HEK293 (cell line): Measurements from ENCODE around the gene TM9SF1.

Experiments used
- CTCF ChIA-PET: fragments of 350-600 bp; formaldehyde crosslinking; extraction: SDS; loops from one replicate; lab custom pipeline; 2021; ENCODE audit warnings: antibody characterized with exemption; lab: Yijun Ruan, JAX
- POLR2A ChIA-PET: fragments of 300-600 bp; formaldehyde crosslinking; extraction: SDS; loops from one replicate; lab custom pipeline; 2020; ENCODE audit warnings: antibody characterized with exemption, inconsistent platforms; lab: Yijun Ruan, JAX
- H3K27ac ChIP-seq: fragments of 200-500 bp; sonication (Bioruptor generic); 2 replicates; pipeline ENCODE4 v1.5.1; 2014; ENCODE audit warnings: low read depth, low read length, control low read depth, inconsistent platforms; ENCODE audit errors: extremely low read depth
- H3K36me3 ChIP-seq, 2 experiments: fragments of 200-500 bp in 1 of 2; sonication (Bioruptor generic) in 1 of 2; 1 replicate in 1 of 2; 2 replicates in 1 of 2; pipeline ENCODE4 v1.5.1; 2014 to 2017; ENCODE audit warnings: inconsistent platforms in 2 of 2, low read length in 2 of 2; ENCODE audit not compliant: control insufficient read depth in 2 of 2, insufficient read depth in 1 of 2
- H3K4me1 ChIP-seq: fragments of 200-500 bp; sonication (Bioruptor generic); 2 replicates; pipeline ENCODE4 v1.5.1; 2014; ENCODE audit warnings: mild to moderate bottlenecking, low read length, inconsistent platforms; ENCODE audit not compliant: control insufficient read depth, insufficient read depth
- H3K4me3 ChIP-seq: 2 replicates; pipeline ENCODE4 v1.5.1; 2011; ENCODE audit warnings: low read depth, mild to moderate bottlenecking, control low read depth, low read length, moderate library complexity
- H3K9me3 ChIP-seq: fragments of 200-500 bp; sonication (Bioruptor generic); 2 replicates; pipeline ENCODE4 v1.5.1; 2014; ENCODE audit warnings: low read depth, low read length, inconsistent platforms; ENCODE audit not compliant: control insufficient read depth, insufficient read depth
- FEZF1 ChIP-seq: fragments of 450-650 bp; formaldehyde crosslinking; IDR thresholded peaks from 2 replicates; pipeline ENCODE4 v1.5.1; 2016; ENCODE audit warnings: missing biosample characterization, missing genetic modification characterization
- GLIS2 ChIP-seq: fragments of 450-650 bp; formaldehyde crosslinking; IDR thresholded peaks from 2 replicates; pipeline ENCODE4 v1.5.1; 2016; ENCODE audit warnings: missing biosample characterization, missing genetic modification characterization
- IKZF3 ChIP-seq: fragments of 450-650 bp; IDR thresholded peaks from 2 replicates; pipeline ENCODE4 v1.5.0; 2018; ENCODE audit warnings: missing biosample characterization, mild to moderate bottlenecking, missing genetic modification characterization, moderate library complexity
- KLF1 ChIP-seq: fragments of 450-650 bp; formaldehyde crosslinking; IDR thresholded peaks from 2 replicates; pipeline ENCODE4 v1.5.1; 2016; ENCODE audit warnings: missing biosample characterization, missing genetic modification characterization
- OSR2 ChIP-seq: fragments of 450-650 bp; formaldehyde crosslinking; IDR thresholded peaks from 2 replicates; pipeline ENCODE4 v1.5.1; 2016; ENCODE audit warnings: missing biosample characterization, missing genetic modification characterization
- OVOL3 ChIP-seq: fragments of 450-650 bp; formaldehyde crosslinking; IDR thresholded peaks from 2 replicates; pipeline ENCODE4 v1.5.1; 2016; ENCODE audit warnings: missing biosample characterization, missing genetic modification characterization
- PBX3 ChIP-seq: sonication (generic); formaldehyde crosslinking; IDR thresholded peaks from 2 replicates; pipeline ENCODE4 v1.8.1; 2022; ENCODE audit warnings: mild to moderate bottlenecking, moderate library complexity, missing genetic modification reagents
- PRDM1 ChIP-seq: fragments of 450-650 bp; formaldehyde crosslinking; IDR thresholded peaks from 2 replicates; pipeline ENCODE4; 2016; ENCODE audit warnings: missing biosample characterization, missing genetic modification characterization
- PRDM10 ChIP-seq: fragments of 450-650 bp; formaldehyde crosslinking; IDR thresholded peaks from 2 replicates; pipeline ENCODE4 v1.5.1; 2016; ENCODE audit warnings: missing biosample characterization, missing genetic modification characterization
- TCF7L2 ChIP-seq: IDR thresholded peaks from 2 replicates; pipeline ENCODE4 v1.6.1; 2011; ENCODE audit warnings: low read depth, mild to moderate bottlenecking, inconsistent platforms, low read length, moderate library complexity, borderline replicate concordance
- ZBTB20 ChIP-seq: fragments of 450-650 bp; formaldehyde crosslinking; IDR thresholded peaks from 2 replicates; pipeline ENCODE4 v1.5.1; 2016; ENCODE audit warnings: missing biosample characterization, missing genetic modification characterization
- ZBTB8A ChIP-seq: fragments of 450-650 bp; formaldehyde crosslinking; IDR thresholded peaks from 2 replicates; pipeline ENCODE4 v1.5.1; 2016; ENCODE audit warnings: missing biosample characterization, missing genetic modification characterization
- ZFHX2 ChIP-seq: fragments of 450-650 bp; formaldehyde crosslinking; conservative IDR thresholded peaks from 2 replicates; pipeline ENCODE4 v1.5.1; 2016; ENCODE audit warnings: missing biosample characterization, missing genetic modification characterization
- ZNF146 ChIP-seq: fragments of 450-650 bp; formaldehyde crosslinking; IDR thresholded peaks from 2 replicates; pipeline ENCODE4 v1.5.1; 2016; ENCODE audit warnings: missing biosample characterization, missing genetic modification characterization
- ZNF175 ChIP-seq: fragments of 450-650 bp; formaldehyde crosslinking; IDR thresholded peaks from 2 replicates; pipeline ENCODE4 v1.5.1; 2016; ENCODE audit warnings: missing biosample characterization, missing genetic modification characterization
- ZNF274 ChIP-seq, 2 experiments: fragments of 200-500 bp in 1 of 2; fragments of 450-650 bp in 1 of 2; sonication (Bioruptor generic) in 1 of 2; formaldehyde crosslinking in 1 of 2; IDR thresholded peaks; 2 replicates each; pipeline versions ENCODE4 v1.5.1 to v1.6.1; 2014 to 2016; ENCODE audit warnings: borderline replicate concordance in 1 of 2, inconsistent platforms in 1 of 2, low read length in 1 of 2, missing biosample characterization in 1 of 2, missing genetic modification characterization in 1 of 2
- ZNF510 ChIP-seq: fragments of 450-650 bp; formaldehyde crosslinking; IDR thresholded peaks from 2 replicates; pipeline ENCODE4 v1.5.1; 2018; ENCODE audit warnings: mild to moderate bottlenecking, missing genetic modification characterization, missing biosample characterization; ENCODE audit not compliant: insufficient replicate concordance
- ZNF585B ChIP-seq: fragments of 450-650 bp; formaldehyde crosslinking; IDR thresholded peaks from 2 replicates; pipeline ENCODE4 v1.5.1; 2016; ENCODE audit warnings: missing biosample characterization, missing genetic modification characterization
- ZNF600 ChIP-seq: fragments of 450-650 bp; formaldehyde crosslinking; IDR thresholded peaks from 2 replicates; pipeline ENCODE4 v1.5.1; 2016; ENCODE audit warnings: missing biosample characterization, missing genetic modification characterization
- ZNF623 ChIP-seq: fragments of 450-650 bp; formaldehyde crosslinking; IDR thresholded peaks from 2 replicates; pipeline ENCODE4 v1.5.1; 2016; ENCODE audit warnings: missing biosample characterization, missing genetic modification characterization
- ZNF626 ChIP-seq: fragments of 450-650 bp; sonication (Bioruptor Pico); formaldehyde crosslinking; IDR thresholded peaks from 2 replicates; pipeline ENCODE4 v1.5.1; 2018; ENCODE audit warnings: missing biosample characterization, missing genetic modification characterization, inconsistent platforms
- ZNF701 ChIP-seq: fragments of 450-650 bp; formaldehyde crosslinking; IDR thresholded peaks from 2 replicates; pipeline ENCODE4 v1.5.1; 2016; ENCODE audit warnings: missing biosample characterization, missing genetic modification characterization
- ZNF843 ChIP-seq: fragments of 450-650 bp; formaldehyde crosslinking; IDR thresholded peaks from 2 replicates; pipeline ENCODE4 v1.5.1; 2016; ENCODE audit warnings: missing biosample characterization, missing genetic modification characterization
- TF ChIP-seq, protein P1 (sequence below): fragments of 450-650 bp; formaldehyde crosslinking; optimal IDR thresholded peaks from 2 replicates; pipeline ENCODE3; 2016; ENCODE audit warnings: missing biosample characterization, mild to moderate bottlenecking, missing genetic modification characterization

Gene TM9SF1

GRCh38 chr14:24146453-24146977 is 48.7 kb downstream of the TM9SF1 start, which contains the start of gene PSME2 (continued):
- peak; percentile 89; the same call in 1 of the 2 replicates for TF ChIP-seq PRDM10 (tag by site-specific recombination)
- no peak for TF ChIP-seq ZNF585B (tag by site-specific recombination)
- TF ChIP-seq OSR2 (tag by site-specific recombination): peak; percentile 40; the same call in 1 of the 2 replicates
- no peak for TF ChIP-seq ZNF701
- 0 out of 2 replicates have a peak, but pooled peaks have one; percentile 17 for TF ChIP-seq KLF1
- TF ChIP-seq FEZF1 (tag by site-specific recombination): peak; percentile 74
- peak; percentile 24; the same call in 1 of the 2 replicates for TF ChIP-seq ZBTB8A (tag by site-specific recombination)
- TF ChIP-seq ZFHX2: peak; percentile 51; the same call in 1 of the 2 replicates
- peak; percentile 83 for TF ChIP-seq GLIS2 (tag by site-specific recombination)
- TF ChIP-seq, protein P1, sequence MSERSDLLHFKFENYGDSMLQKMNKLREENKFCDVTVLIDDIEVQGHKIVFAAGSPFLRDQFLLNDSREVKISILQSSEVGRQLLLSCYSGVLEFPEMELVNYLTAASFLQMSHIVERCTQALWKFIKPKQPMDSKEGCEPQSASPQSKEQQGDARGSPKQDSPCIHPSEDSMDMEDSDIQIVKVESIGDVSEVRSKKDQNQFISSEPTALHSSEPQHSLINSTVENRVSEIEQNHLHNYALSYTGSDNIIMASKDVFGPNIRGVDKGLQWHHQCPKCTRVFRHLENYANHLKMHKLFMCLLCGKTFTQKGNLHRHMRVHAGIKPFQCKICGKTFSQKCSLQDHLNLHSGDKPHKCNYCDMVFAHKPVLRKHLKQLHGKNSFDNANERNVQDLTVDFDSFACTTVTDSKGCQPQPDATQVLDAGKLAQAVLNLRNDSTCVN (tag by site-specific recombination): peak; percentile 38
- no peak for TF ChIP-seq ZNF510 (tag by site-specific recombination)
- peak; percentile 91 for TF ChIP-seq ZBTB20 (tag by site-specific recombination)
- no peak; the same call in 1 of the 2 replicates for TF ChIP-seq PBX3 (CRISPR knock-in tag)
- TF ChIP-seq ZNF274 (IDR thresholded peaks at IDR 0.05; ENCODE audit: low read length): no peak
- no peak for TF ChIP-seq ZNF274 (tag by site-specific recombination; IDR thresholded peaks at IDR 0.05; ENCODE audit: borderline replicate concordance)

DNA sequence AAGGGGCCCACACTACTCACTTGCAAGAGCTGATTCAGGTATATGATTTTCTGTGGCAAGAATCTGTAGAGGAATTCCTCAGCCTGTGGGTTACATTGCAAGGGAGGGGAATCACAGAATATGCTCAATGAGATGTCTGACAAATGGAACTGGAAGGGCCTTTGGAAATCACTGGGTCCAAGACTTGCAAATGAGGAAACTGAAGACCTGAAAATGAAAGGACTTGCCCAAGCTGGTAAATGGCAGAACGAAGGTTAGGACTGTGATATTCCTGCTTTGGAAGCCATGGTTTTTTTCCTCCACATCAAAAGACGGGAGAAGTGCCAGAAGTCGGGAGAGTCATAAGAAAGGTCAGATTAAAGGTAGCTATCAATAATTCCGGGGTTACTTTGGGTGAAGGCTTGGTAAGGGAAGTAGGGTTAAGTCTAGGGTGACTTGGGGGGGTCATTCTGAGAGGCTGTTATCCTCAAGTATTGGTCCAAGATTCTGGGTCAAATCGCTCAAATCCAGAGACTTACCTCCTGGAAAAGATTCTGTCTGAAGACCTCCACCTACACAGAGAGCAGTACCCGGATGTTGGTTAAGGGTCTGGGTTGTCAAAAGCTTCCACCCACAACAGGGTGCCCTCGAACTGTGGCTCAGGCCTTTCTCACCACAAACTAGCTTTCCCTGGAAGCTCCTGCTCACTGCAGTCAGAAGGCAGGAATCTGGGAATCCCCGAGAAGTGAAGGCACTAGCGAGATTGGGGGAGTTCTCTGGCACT is 49.4 kb downstream of the TM9SF1 start:
- peak overlapping the region; percentile 91 for H3K4me3 ChIP-seq
- no peak for TF ChIP-seq ZNF843 (tag by site-specific recombination)
- TF ChIP-seq ZNF623: no peak
- TF ChIP-seq ZNF146: peak; percentile 34
- TF ChIP-seq OVOL3 (tag by site-specific recombination): no peak
- TF ChIP-seq ZNF626 (tag by site-specific recombination): no peak
- TF ChIP-seq ZNF600 (tag by site-specific recombination): peak; percentile 79
- TF ChIP-seq ZNF175 (tag by site-specific recombination): no peak
- TF ChIP-seq IKZF3: peak; percentile 37; the same call in 1 of the 2 replicates
- TF ChIP-seq TCF7L2: no peak
- TF ChIP-seq PRDM1 (tag by site-specific recombination): 0 out of 2 replicates have a peak, but pooled peaks have one; percentile 73
- TF ChIP-seq, all 188 proteins: peak for 4
- POLR2A ChIA-PET: interaction anchor here (0.5 to 3.8 kb wide), 15 partner anchors 9 to 125 kb away, joined by 3 to 79 read pairs (median 8); partner anchors contain the start of genes CHMP4A, DCAF11, IPO4 and IRF9
- H3K27ac ChIP-seq: peak overlapping the region; percentile 59; the same call in 1 of the 2 replicates
- CTCF ChIA-PET: interaction anchor here (0.6 to 3.7 kb wide), 7 partner anchors 9 to 131 kb away, joined by 3 to 34 read pairs (median 5); partner anchors contain the start of gene IRF9
- peaks cover 12 to 46% of the 10 kb centered on the region in 2 experiments for H3K36me3 ChIP-seq
- no peaks in the 10 kb centered on the region for H3K9me3 ChIP-seq
- peaks cover 8% of the 10 kb centered on the region for H3K4me1 ChIP-seq
